ENCODE results near the gene PDE6H. TPM values are rescaled to one million over a fixed set of nuclear protein-coding genes. Genes with fewer than 3 reads are reported as not detected.

PDE6H gene
- total RNA-seq, 4 donors from 2014 or later: not detected

DNA sequence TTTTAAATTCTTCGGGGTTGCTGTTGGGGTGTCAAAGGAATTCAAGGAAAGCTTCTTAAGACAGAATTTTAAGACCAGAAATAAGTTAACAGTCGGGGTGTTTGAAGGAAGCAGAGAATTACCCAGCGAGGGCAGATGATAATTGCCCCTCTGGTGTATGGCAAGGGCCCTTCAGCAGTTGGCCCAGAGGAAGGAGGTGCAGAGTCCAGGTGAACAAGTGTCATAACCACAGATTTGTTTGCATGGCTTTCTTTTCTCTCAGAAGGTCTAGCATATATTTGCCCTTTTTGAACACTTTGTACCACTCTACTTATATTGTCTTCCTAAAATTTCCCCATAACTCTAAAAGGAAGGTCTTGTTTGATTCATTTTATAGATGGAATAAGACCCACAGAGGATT lies 1.8 kb downstream of the PDE6H start:
- no peaks in the 10 kb centered on the region for H3K36me3 ChIP-seq
- TF ChIP-seq, protein P1, sequence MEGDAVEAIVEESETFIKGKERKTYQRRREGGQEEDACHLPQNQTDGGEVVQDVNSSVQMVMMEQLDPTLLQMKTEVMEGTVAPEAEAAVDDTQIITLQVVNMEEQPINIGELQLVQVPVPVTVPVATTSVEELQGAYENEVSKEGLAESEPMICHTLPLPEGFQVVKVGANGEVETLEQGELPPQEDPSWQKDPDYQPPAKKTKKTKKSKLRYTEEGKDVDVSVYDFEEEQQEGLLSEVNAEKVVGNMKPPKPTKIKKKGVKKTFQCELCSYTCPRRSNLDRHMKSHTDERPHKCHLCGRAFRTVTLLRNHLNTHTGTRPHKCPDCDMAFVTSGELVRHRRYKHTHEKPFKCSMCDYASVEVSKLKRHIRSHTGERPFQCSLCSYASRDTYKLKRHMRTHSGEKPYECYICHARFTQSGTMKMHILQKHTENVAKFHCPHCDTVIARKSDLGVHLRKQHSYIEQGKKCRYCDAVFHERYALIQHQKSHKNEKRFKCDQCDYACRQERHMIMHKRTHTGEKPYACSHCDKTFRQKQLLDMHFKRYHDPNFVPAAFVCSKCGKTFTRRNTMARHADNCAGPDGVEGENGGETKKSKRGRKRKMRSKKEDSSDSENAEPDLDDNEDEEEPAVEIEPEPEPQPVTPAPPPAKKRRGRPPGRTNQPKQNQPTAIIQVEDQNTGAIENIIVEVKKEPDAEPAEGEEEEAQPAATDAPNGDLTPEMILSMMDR (IDR thresholded peaks at IDR 0.05): no peak
- ATAC-seq: no peak
- no peak overlapping the region for H3K4me3 ChIP-seq
- no peak overlapping the region for H3K27ac ChIP-seq
- H3K9me3 ChIP-seq: no peaks in the 10 kb centered on the region
- H3K4me1 ChIP-seq: no peaks in the 10 kb centered on the region
- 97 to 100% methylated on average over 3 of the region's 3 CpGs for WGBS, 2 donors (ENCODE audit: low coverage in 1 of 2)
- H3K27me3 ChIP-seq: no peaks in the 10 kb centered on the region

- Histone ChIP-seq H3K36me3 (no peaks in the 10 kb centered on the region), H3K9me3 (no peaks in the 10 kb centered on the region), H3K4me1 (no peaks in the 10 kb centered on the region), H3K27ac (no peak overlapping the region), H3K4me3 (no peak overlapping the region), H3K27me3 (no peaks in the 10 kb centered on the region)
- ATAC-seq: no peak
- WGBS, 2 donors (ENCODE audit: low coverage in 1 of 2): 64 to 89% methylated on average over 3 to 4 of the region's 4 CpGs
- TF ChIP-seq POLR2A (IDR thresholded peaks at IDR 0.05) (no peak), EP300 (IDR thresholded peaks at IDR 0.05) (no peak), POLR2AphosphoS5 (IDR thresholded peaks at IDR 0.05) (no peak)
- TF ChIP-seq, protein P1 (IDR thresholded peaks at IDR 0.05): no peak
These were observed 2.6 kb downstream of the PDE6H start for GRCh38 chr12:14975457-14975856.

DNA sequence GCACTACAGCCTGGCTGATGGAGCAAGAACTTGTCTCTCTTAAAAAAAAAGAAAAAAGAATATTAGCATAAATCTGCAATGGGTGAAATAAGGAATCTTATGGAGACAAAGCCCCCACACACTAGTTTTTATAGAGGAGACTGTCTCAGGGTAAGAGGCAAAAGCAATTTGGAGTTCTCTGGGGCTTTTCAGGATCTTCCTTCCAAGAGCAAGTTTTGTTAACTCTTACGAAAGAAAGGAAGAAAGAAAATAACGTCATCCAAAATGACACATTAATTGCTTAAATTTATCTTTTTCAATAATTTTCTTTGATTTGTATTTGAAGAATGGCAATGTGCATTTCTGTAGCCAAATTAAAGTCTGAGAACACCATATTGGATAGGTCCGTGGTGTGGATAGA lies 3.8 kb downstream of the PDE6H start:
- 76 to 89% methylated on average over 3 of the region's 3 CpGs for WGBS, 2 donors (ENCODE audit: low coverage in 1 of 2)
- H3K36me3 ChIP-seq: no peaks in the 10 kb centered on the region
- ATAC-seq: no peak
- no peak overlapping the region for H3K27ac ChIP-seq
- no peak overlapping the region for H3K4me3 ChIP-seq
- H3K9me3 ChIP-seq: no peaks in the 10 kb centered on the region
- TF ChIP-seq, protein P1 (IDR thresholded peaks at IDR 0.05): no peak
- TF ChIP-seq POLR2A (IDR thresholded peaks at IDR 0.05) (no peak), POLR2AphosphoS5 (IDR thresholded peaks at IDR 0.05) (no peak), EP300 (IDR thresholded peaks at IDR 0.05) (no peak)
- H3K4me1 ChIP-seq: no peaks in the 10 kb centered on the region
- H3K27me3 ChIP-seq: no peaks in the 10 kb centered on the region

DNA sequence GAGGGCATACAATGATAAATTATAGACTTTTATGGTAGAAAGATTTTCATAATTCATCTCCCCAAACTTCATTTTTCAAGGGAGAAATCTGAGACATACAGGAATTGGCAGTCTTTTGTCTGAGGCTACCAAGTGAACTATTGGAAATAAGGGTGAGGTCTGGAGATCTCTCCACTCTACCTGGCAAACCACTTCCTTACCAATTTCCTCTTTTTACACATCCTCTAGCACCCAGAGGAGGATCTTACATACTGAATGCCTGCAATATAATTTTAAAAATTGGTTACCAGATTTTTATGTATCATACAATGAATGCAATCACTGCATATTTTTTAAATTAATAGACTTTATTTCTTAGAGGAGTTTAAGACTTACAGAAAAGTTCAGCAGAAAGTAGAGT lies 6.6 kb downstream of the PDE6H start:
- Histone ChIP-seq H3K27me3 (no peaks in the 10 kb centered on the region), H3K9me3 (no peaks in the 10 kb centered on the region), H3K4me3 (no peak overlapping the region), H3K27ac (no peak overlapping the region), H3K36me3 (no peaks in the 10 kb centered on the region), H3K4me1 (no peaks in the 10 kb centered on the region)
- no peak for ATAC-seq
- no peak for TF ChIP-seq EP300 (IDR thresholded peaks at IDR 0.05)
- TF ChIP-seq POLR2A (IDR thresholded peaks at IDR 0.05): no peak

- Histone ChIP-seq H3K36me3 (no peaks in the 10 kb centered on the region), H3K9me3 (no peaks in the 10 kb centered on the region), H3K4me1 (no peaks in the 10 kb centered on the region), H3K4me3 (no peak overlapping the region), H3K27me3 (no peaks in the 10 kb centered on the region), H3K27ac (no peak overlapping the region)
- TF ChIP-seq, protein P1 (IDR thresholded peaks at IDR 0.05): no peak
- no peak for TF ChIP-seq EP300 (IDR thresholded peaks at IDR 0.05)
- TF ChIP-seq POLR2AphosphoS5 (IDR thresholded peaks at IDR 0.05): no peak
- no peak for TF ChIP-seq POLR2A (IDR thresholded peaks at IDR 0.05)
- ATAC-seq: no peak
- 100% methylated on average over 1 of the region's 2 CpGs; no CpG with 5 or more reads in 1 of the 2 donors for WGBS, 2 donors (ENCODE audit: low coverage in 1 of 2)
These were observed 8.2 kb downstream of the PDE6H start for GRCh38 chr12:14981049-14981448.

GRCh38 chr12:14982562-14982961 lies 9.7 kb downstream of the PDE6H start:
- no peaks in the 10 kb centered on the region for H3K27me3 ChIP-seq
- no peak overlapping the region for H3K4me3 ChIP-seq
- ATAC-seq: peak; percentile 16
- no peaks in the 10 kb centered on the region for H3K9me3 ChIP-seq
- TF ChIP-seq POLR2AphosphoS5 (IDR thresholded peaks at IDR 0.05) (no peak), POLR2A (IDR thresholded peaks at IDR 0.05) (no peak), EP300 (IDR thresholded peaks at IDR 0.05) (no peak)
- TF ChIP-seq, protein P1 (IDR thresholded peaks at IDR 0.05): no peak
- 81 to 83% methylated on average over 1 of the region's 1 CpG for whole genome bisulfite sequencing, 2 donors (ENCODE audit: low coverage in 1 of 2)
- no peak overlapping the region for H3K27ac ChIP-seq
- H3K36me3 ChIP-seq: no peaks in the 10 kb centered on the region
- no peaks in the 10 kb centered on the region for H3K4me1 ChIP-seq

Measured in gastroesophageal sphincter (tissue), 4 donors.